Stimulated activated CD4-positive, alpha-beta T cell treated with anti-CD3 and anti-CD28 coated beads, Interleukin-12 subunit alpha, Interleukin-12 subunit beta, amount 100 ng/mL, for 24 hours (primary cell): ENCODE data around the gene SHISAL1.
"Not testable (repeated sequence)": the region's sequence is repeated elsewhere in the genome, so short reads cannot be mapped to it uniquely, and the experiment has no call there.

Source experiments
- DNase-seq, 2 experiments: peaks; one replicate each; pipeline ENCODE4 v3.0.0-alpha.2; 2020; ENCODE audit warnings: low read depth in 2 of 2

Gene SHISAL1

DNA sequence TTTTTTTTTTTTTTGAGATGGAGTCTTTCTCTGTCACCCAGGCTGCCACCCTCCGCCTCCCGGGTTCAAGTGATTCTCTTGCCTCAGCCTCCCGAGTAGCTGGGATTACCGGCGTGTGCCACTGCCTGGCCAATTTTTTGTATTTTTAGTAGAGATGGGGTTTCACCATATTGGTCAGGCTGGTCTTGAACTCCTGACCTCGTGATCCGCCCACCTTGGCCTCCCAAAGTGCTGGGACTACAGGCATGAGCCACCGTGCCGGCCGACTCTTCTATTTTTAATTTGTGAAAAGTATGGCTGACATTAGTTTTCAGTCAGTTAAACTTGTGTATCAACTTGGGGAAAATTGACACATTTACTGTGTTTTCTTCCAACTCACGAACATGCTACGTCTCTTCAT lies 78.4 kb downstream of the SHISAL1 start:
- DNase-seq, result not testable (repeated sequence)

DNA sequence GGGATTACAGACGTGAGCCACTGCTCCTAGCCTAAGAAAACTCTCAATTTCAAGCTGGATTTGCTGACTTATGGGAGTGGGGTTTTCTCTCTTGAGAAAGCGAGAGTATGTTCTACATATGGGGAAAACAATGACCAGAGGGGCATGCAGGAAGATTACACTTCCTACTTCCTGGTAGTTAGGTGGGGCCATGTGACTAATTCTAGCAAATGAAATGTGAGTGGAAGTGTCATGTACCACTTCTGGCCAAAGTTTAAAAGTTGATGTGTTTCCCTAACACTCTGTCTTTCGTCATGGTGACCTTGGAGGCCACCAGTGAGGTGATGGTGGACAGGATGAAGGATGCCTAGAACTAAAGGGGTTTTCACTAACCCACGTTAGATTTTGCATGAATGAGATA lies 81.5 kb downstream of the SHISAL1 start:
- no peak for DNase-seq

DNA sequence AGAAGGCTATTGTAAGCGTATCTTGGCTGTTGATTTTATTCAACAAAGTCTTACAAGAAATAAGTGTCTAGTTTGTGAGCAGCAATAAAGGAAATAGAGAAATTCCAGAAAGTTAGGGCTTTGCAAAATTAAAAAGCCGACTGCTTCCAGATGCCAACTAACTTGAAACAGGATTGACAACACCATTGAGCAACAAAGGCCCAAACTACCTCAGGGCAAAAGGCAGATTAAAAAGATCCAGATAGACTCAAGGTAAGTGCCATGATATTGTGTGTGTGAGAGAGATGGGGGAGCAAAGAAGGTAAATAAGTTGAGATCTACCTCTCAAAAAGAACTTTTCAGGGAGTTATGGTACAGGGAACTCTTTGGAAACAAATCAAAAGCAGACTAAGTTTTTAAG lies 82.9 kb downstream of the SHISAL1 start:
- DNase-seq, result no peak

DNA sequence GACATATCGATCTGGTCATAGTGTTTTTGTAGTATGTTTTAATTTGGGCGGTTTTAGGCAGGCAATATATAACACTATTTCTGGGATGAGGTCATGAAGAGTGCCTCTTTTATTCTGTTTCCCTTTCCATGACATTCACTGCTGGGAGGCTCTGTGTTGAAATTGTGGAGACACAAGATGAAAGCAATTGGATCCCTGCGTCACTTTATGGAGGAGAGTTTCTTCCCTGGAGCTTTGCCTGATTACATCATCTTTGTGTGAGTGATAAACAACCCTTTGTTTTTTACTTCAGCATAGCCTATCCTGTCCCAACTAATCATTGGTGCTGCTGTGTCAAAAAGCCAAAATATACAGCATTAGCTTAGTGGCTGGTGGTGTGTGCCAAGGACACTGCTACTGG lies 83.4 kb downstream of the SHISAL1 start:
- no peak for DNase-seq

DNA sequence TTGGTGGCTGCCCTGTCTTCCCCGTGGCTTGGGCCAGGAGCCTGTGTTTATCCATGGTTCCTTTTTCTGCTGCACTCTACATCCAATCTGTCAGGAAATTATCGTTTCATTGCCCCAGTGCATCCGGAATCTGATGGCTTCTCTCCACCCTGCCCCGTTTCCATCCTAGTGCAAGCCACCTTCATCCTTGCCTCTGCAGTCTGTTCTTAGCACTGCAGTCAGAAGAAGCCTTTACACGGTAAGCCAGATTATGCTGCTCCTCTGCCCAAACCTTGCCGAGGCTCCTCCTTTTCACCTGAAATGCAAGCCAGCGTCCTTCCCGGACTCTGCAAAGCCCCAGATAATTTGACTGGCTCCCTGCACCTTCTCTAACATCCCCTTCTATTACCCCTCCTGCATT lies 86.9 kb downstream of the SHISAL1 start:
- no peak for DNase-seq

DNA sequence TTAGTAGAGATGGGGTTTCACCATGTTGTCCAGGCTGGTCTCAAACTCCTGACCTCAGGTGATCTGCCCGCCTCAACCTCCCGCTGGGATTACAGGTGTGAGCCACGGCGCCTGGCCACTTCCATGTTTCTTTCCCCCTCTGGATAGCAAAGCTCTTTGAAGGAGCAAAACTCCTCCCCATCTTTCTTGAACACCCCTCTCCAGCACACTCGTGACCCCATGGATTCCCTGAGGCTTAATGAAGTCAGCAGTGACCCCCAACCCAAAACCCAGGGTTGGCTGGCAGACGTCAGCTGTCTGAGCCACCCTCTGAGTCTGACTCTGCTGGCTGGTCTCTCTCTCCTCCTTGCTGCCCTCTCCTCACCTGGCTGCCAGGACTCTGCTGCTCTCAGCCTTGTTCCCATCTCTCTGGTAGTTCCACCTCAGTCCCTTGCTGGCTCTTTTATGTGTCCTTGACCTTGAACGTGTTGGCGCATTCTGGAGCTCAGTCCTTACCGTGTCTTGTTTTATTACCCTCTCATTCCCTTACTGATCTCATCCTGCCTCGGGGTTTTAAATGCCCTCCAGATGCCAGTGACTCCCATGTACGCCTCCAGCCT lies 87.6 kb downstream of the SHISAL1 start:
- no peak for DNase-seq

DNA sequence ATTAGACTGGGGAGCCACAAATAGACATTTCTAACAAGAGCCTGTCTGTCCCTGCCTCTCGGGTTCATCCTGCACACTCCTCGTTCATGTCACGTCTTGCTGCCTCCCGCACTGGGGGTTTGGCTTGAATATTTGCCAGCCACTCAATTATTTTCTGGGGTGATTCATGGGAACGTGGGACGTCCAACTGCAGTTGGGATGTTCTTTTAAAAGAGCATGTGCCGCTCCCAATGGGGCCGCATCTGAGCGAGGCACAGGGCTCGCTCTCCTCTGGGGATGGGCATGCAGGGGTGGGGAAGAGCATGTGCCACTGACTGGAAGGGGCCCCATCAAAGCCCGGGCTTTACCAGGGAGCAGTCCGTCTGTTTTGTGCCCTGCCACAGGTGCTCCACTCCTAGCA lies 88.6 kb downstream of the SHISAL1 start:
- DNase-seq, result no peak

DNA sequence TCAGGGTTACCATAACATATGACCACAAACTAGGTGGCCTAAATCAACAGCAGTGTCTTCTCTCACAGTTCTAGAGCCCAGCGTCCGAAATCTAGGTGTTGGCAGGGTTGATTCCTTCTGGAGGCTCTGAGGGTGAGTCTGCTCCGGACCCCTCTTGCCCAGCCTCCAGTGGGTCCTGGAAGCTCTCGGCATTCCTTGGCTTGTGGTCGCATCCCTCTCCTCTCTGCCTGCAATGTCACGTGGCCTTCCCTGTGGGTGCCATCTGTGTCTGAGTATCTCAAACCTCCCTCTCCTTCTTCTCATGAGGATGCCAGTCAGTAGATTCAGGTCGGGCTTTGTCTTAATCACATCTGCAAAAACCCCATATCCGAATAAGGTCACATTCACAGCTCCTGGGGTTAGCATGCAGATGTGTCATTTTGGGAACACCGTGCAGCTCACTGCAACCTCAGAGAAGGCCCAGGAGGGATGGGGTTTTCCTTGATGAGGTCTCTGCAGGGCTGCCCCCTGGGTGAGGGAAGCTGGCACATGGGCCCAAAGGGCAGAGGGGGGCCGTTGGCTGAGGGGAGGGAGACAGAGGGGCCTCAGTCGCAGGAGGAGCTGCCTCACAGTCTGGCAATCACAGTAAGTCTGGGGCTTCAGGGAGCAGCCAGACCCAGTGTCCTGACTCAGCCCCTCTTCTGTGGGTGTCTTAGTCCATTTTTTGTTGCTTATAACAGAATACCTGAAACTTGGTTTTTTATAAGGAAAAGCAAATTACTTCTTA lies 90.9 kb downstream of the SHISAL1 start:
- no peak for DNase-seq

DNA sequence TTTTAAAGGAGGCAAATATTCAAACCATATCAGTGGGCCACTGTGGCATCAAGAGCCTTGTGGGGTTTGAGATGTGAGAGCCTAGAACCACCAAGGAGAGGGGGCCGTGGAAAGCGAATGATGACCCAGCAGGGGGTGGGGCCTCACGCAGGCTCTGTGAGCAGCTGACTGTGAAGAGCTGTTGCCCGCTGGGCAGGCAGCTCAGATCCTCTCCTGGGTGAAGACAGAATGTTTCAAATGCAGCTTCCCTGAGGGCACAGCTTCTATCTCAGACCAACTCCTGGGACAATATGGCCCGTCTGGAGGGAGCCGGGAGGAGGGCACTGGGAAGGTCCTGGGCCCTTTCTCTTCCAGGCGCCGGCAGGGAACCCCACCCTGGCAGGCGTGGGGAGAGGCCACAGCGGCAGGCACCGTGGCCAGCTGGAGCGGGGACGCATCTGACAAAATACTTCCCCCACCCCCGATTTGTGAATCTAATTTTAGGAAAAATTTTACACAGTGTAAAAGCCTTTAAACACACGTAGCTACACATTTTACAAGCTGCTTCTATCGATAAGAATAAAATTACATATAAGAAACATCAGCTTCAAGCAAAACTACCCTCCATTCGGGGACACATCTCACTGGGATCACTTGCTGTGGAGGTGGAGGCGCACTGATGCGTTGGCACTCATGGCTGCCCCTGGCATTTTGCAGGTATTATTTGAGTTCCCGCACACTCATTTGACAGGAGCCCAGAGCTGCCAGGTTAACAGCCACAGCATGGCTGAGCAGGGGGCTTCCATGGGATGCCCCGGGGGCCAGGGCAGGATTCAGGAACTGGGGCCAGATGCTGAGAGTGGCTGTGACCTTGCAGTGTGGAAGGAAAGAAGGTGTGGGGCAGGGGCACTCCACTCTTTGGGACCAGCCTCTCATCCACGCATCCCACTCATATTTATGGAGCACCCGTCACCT lies 91.7 kb downstream of the SHISAL1 start:
- no peak for DNase-seq

DNA sequence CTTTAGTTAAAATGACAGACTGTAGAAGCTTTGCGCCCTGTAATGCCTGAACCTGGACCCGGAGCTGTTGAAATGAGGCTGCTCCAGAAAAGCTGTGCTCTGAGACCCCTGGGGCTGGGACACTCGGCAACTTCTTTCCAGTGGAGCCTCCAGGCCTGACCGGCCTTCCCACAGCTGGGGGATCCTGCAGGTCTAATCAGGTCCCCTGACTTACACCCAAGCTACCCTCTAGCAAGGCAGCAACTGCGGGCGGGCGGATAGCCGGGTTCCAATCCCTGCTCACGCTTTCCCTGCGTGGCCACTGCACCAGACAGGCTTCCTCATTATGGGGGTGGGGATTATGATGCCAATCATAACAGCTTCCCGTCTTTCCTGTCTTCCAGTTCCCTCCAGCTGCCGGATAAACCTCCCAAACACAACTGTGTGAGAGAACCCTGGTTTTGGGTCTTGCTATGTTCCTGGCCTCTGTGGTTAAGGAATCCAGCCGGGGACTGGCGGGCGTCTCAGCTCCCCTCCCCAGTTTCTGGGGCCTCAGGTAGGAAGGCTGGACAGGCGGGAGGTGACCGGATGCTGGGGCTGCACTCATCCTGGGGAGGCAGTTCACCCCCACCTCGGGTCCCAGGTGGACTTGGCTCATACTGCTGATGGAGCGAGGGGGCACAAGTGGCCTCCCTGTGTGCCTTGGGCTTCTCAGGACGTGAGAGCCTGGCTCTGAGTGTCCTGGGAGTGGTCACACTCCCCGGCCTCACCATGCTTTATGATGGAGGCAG lies 93.5 kb downstream of the SHISAL1 start:
- no peak for DNase-seq

DNA sequence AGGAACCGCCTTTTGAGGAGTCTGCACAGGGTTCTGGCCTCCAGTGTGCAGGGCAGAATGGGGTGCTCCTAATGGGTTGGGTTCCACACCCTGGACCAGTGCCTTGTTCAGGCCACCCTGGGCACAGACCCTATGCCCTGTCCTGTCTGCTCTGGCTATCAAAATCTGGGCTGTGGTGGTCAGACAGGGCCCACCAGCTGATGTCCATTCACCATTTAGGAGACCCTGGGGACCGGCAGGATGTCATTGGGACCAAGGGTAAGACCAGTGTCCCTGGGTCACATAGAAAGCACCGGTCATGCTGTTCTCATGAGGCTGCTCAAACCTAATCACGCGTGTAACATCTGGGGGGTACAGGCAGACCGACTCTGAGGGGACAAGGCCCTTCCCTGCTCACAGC lies 94.7 kb downstream of the SHISAL1 start:
- DNase-seq, result no peak

DNA sequence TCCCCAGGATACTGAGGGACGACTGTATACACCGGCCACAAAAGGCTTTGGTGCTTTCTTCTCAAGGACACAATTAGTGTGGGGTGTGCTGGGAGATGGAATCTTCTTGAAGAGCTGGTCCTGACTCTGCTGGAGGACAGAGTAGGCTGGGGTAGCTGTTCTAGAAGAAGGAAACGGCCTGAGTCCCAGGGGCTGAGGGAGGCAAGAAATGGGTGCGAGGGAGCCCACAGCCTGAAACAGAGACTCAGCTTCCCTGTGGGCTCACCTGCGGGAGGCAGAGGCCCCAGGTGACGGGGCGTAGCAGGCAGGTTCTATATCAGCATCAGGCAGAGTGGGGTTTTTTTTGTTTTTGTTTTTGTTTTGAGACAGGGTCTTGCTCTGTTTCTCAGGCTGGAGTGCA lies 95.4 kb downstream of the SHISAL1 start:
- no peak for DNase-seq

DNA sequence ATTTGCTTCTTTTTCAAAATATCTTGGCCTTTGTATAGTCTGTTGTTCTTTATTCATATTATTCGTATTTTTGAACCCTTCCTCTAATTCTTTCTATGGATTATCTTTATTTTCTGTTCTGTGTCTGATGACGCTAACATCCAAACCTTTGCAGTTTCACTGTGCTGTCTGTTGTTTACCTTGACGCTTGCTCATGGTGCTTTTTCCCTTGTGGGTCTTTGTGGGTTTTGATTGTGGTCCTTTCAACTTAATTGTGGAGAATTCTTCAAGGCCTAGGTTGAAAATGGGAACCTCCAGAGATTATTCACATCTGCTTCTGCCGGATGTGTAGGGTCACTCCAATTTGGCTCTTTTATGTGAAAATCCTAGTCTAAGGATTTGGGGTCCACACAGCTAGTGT lies 97.5 kb downstream of the SHISAL1 start:
- no peak for DNase-seq

DNA sequence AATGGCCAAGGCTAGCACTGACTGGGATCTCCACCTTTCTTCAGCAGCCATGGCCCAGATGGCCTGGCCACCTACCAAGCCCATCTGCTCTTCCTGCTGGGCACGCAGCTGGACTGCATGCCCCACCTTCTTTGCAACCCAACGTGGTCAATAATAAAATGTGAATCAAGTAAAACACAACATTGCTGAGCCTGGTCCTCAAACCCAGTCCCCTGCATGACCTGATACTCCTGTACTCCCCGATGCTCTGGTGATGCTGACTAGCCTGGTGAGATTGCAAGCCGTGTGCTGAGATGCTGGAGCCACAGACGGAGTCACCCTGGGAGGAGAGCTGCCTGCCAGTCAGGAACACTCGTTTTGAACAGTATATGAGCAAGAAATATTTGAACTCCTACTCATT lies 98.0 kb downstream of the SHISAL1 start:
- DNase-seq, result no peak

DNA sequence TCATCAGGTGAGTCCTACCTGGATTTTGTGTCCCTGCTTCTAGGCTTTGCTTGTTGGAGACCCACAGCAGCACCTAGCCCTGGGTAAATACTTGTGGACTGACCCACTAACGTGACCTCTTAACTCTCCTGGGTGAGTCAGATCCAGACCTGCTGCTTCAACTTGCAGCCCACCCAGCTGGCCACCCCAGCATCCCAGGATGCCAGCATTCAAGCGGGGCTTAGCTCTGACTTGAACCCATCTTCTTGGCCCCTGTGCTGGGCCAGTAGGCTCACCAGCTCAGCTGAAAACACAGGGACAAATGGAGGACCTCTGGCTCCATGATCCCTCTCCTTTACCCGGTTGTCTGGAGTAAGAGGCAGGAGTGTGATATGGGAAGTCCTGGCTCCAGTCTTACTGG lies 98.6 kb downstream of the SHISAL1 start:
- no peak for DNase-seq

DNA sequence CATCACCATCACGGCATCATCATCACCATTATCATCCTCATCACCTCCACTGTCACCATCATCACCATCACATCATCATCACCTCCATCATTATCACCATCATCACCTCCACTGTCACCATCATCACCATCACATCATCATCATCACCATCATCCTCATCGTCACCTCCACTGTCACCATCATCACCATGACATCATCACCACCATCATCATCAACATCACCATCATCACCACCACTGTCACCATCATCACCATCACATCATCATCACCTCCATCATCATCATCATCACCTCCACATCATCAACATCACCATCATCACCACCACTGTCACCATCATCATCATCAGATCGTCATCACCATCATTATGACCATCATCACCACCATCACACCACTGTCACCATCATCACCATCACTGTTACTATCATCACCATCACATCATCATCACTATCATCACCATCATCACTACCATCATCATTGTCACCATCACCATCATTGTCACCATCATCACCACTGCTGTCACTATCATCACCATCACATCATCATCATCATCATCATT lies 99.2 kb downstream of the SHISAL1 start:
- no peak for DNase-seq

DNA sequence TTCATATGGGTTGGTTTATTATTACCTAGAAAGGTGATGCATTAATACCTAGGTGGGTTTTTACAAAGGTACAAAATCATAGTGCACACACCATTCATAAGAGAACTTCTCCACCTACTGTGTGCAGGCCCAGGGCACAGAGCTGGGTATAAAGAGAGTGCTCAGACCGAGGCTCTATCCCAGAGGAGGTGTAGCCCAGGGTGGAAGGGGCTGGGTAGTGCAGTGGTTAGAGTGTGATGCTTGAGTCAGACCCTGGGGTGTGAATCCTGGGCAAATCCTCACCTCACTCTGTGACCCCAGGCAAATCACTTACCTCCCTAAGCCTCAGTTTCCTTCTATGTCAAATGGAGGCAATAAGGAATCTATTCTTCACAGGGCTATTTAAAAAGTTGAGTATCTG lies 99.8 kb downstream of the SHISAL1 start:
- DNase-seq, result no peak

DNA sequence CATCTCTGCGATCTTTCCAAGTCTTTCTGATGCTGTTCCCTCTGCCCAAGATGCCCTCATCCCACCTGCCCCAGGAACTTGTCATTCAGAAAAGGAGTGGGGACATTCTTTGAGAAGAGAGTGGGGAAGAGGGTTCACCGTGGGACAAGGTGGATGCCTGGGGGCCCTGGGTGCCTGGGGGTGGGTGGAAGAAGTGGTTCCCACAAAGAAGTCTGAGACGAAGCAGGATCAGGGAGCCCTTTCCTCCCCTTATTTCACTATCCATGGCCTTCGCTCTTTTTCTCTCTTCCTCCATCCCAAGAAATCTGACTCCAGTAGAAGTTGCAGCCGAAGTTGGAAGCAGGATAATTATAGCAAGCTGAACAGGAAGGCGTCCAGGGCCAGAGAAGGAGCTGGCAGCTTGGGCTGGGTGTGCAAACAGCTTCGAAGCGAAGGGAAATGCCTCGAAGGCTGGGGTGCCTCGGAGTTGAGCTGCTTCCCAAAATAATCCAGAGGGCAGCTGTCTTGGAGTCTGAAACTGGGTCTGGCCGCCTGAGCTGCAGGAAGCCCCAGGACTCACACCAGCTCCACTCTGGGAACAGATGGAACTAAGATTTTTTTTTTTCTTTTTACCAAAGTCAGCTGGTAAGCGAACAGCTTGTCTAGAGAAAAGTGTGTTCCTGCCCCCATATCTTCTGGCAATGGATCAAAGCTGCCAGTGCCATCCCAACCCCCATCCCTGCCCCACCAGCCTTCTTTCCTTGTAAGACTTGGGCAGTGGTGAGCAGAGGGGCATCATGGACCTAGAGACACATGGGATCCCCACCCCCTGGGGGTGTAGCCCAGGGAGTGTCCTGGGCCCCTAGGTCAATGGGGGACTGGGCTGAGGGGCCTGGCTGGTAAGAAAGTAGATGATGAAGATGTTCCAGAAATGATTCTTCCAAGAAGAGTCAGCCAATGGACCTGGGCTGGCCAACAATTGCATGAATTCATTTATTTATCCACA lies 100.5 kb downstream of the SHISAL1 start:
- DNase-seq, result no peak

DNA sequence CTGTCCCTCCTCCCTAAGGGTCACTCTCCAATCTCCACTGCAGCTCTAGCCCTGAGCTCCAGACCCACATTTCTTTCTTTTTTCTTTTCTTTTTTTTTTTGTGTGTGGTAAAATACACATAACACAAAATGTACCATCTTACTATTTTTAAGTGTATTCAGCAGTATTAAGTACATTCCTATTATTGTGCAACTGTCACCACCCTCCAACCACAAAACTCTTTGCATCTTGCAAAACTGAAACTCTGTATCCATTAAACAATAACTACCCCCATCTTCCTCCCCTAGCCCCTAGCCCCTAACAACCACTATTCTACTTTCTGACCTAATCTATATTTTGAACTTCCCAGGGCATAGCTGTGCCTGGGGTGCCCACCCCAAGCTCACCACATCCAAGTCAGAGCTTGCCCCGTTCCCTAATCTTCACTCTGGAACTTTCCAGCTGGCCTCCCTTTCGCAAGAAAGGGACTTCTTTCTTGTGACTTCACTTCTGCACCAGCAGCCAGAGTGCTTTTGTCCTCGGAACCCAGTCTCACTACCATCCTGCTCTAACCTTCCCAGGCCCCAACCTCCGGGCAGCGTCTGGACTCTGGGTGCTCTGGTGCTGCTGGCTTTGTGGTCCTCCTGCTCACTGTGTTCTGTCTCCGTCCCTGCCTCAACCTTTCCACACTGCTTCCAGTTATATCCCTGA lies 101.3 kb downstream of the SHISAL1 start:
- no peak for DNase-seq

DNA sequence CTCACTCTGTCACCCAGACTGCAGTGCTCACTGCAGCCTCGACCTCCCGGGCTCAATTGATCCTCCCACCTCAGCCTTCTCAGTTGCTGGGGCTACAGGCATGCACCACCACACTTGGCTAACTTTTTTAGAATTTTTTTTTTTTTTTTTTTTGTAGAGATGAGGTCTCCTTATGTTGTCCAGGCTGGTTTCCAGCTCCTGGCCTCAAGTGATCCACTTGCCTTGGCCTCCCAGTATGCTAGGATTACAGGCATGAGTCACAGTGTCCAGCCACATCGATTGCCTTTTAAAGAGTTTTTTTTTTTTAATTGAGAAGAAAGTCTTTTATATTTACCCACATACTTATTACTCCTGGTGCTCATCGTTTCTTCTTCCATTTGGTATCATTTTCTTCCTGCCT lies 102.0 kb downstream of the SHISAL1 start:
- no peak for DNase-seq
